LNCAP (cell line): ENCODE data around the gene CREB3L4.

Experiments
- CTCF ChIP-seq: fragments of 450-650 bp; IDR thresholded peaks from 2 replicates; pipeline ENCODE4 v1.5.1; 2017; ENCODE audit warnings: mild to moderate bottlenecking

Gene CREB3L4

DNA sequence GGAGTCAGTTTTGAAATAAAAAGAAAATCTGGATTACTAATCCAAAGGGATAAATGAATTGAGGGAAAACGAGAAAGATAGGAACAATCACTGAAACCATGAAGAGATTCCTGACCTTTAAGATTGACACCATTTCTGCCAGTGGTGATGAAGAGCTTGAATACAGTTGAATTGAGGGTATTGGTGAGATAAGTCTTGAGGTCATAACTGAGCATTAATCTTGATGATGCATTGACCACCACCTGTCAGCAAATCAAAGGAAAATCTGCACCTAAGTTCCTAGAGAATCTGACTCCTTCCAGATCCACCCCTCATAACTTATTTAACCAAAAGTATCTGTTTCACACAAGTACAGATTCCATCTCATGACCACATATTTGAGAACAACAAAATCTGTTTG lies 44.4 kb downstream of the CREB3L4 start:
- TF ChIP-seq CTCF: no peak

- no peak for TF ChIP-seq CTCF
These were observed 46.6 kb downstream of the CREB3L4 start for GRCh38 chr1:154014154-154014907.

- no peak for TF ChIP-seq CTCF
These were observed 51.6 kb downstream of the CREB3L4 start for GRCh38 chr1:154019269-154019668.

DNA sequence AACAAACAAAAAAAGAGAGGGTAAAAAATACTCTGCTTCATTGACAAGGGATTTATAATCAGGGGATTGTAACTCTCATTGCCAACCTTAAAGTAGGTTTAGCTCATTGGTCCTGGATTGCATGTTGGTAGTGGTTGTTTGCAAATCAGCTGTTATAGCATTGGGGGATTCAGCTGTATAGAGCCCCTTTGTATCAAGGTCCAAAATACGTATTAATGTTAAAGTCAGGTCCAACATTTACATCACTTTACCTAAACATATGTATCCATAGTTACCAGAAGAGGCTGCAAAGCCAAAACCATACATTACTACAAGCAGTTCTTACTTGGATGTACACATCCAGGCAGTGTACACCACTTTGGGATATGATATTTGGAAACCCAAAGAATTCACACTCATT lies 52.2 kb downstream of the CREB3L4 start:
- TF ChIP-seq CTCF: no peak
